Small intestine (tissue), 7 donors: ENCODE results near the gene TRAF2. TPM values are rescaled to one million over a fixed set of nuclear protein-coding genes. Genes with fewer than 3 reads are reported as not detected.

ENCODE experiments used
- DNase-seq, 2 donors: peaks; one replicate each; pipeline versions ENCODE4 v3.0.0 to v3.0.0-alpha.2; 2013
- FAIRE-seq: peaks from 2 replicates; lab custom pipeline; 2012; peaks lifted over from hg19 to GRCh38; lab: Jason Lieb, UNC
- H3K27ac ChIP-seq, 3 donors: one replicate each; pipeline ENCODE4 v1.5.1; 2013; ENCODE audit warnings: low read length in 2 of 3, mild to moderate bottlenecking in 2 of 3, control low read depth in 1 of 3, inconsistent platforms in 1 of 3, low read depth in 1 of 3, moderate library complexity in 1 of 3
- H3K27me3 ChIP-seq, 3 donors: one replicate each; pipeline ENCODE4 v1.6.1; 2013; ENCODE audit warnings: low read length in 3 of 3, inconsistent platforms in 1 of 3; ENCODE audit not compliant: control insufficient read depth in 3 of 3, insufficient read depth in 3 of 3
- H3K36me3 ChIP-seq, 3 donors: one replicate each; pipeline ENCODE4 v1.6.1; 2013; ENCODE audit warnings: low read length in 3 of 3, inconsistent platforms in 1 of 3, low read depth in 1 of 3, mild to moderate bottlenecking in 1 of 3, moderate library complexity in 1 of 3; ENCODE audit not compliant: control insufficient read depth in 3 of 3, insufficient read depth in 2 of 3
- H3K4me1 ChIP-seq, 3 donors: one replicate each; pipeline ENCODE4 v1.6.1; 2013; ENCODE audit warnings: low read length in 2 of 3, inconsistent platforms in 1 of 3, low read depth in 1 of 3, mild to moderate bottlenecking in 1 of 3, moderate library complexity in 1 of 3; ENCODE audit not compliant: control insufficient read depth in 3 of 3, insufficient read depth in 2 of 3
- H3K4me3 ChIP-seq, 3 donors: one replicate each; pipeline ENCODE4 v1.5.1; 2013; ENCODE audit warnings: low read length in 3 of 3, control low read depth in 1 of 3, inconsistent platforms in 1 of 3, low read depth in 1 of 3, mild to moderate bottlenecking in 1 of 3, moderate library complexity in 1 of 3
- H3K9me3 ChIP-seq, 2 donors: one replicate each; pipeline ENCODE4 v1.6.1; 2013; ENCODE audit warnings: low read depth in 1 of 2, low read length in 1 of 2; ENCODE audit not compliant: control insufficient read depth in 2 of 2, insufficient read depth in 1 of 2
- WGBS, 3 donors: extraction: QIAGEN DNeasy Blood & Tissue Kit; methylation state at CpG; one replicate each; pipeline ENCODE4 v1.1.7; 2013; 5-methylcytosine and 5-hydroxymethylcytosine counted together
- polyA plus RNA-seq, 4 donors: library from polyadenylated mRNA; stranded (reverse) in 3 of 4; unstranded in 1 of 4; fragments of 200-250 nt in 3 of 4; fragments of 120-200 nt in 1 of 4; gene quantifications; one replicate each; pipeline versions ENCODE4 v1.2.1 to v1.2.3, GENCODE V29; 2013
- donor health status: healthy with polysubstance abuse.
- donor health status: control.
- donor health status: control.
- donor health status: Bipolar disorder and iron deficiency.
- donor health status: healthy.

Gene TRAF2
- polyA plus RNA-seq, 4 donors: 11.2 to 20.9 (median 13.8) TPM

- Histone ChIP-seq H3K4me1 (peaks cover 0 to 28% (median 2%) of the 10 kb centered on the region in 3 donors), H3K27me3 (no peaks in the 10 kb centered on the region), H3K9me3 (no peaks in the 10 kb centered on the region), H3K27ac (no peak overlapping the region), H3K4me3 (no peak overlapping the region), H3K36me3 (peaks cover 21 to 66% (median 23%) of the 10 kb centered on the region in 3 donors)
- 94 to 96% (median 95%) methylated on average over 51 to 55 of the region's 55 CpGs for WGBS, 3 donors
- no peak for FAIRE-seq
- no peak for DNase-seq
Measured at GRCh38 chr9:136941231-136942111, 55.2 kb downstream of the TRAF2 start.

- no peak overlapping the region for H3K27ac ChIP-seq
- no peak for DNase-seq
- no peaks in the 10 kb centered on the region for H3K9me3 ChIP-seq
- H3K4me1 ChIP-seq: peaks cover 0 to 29% (median 2%) of the 10 kb centered on the region in 3 donors
- WGBS, 3 donors: 93 to 94% (median 94%) methylated on average over 50 to 60 of the region's 60 CpGs
- no peaks in the 10 kb centered on the region for H3K27me3 ChIP-seq
- H3K36me3 ChIP-seq: peaks cover 21 to 63% (median 23%) of the 10 kb centered on the region in 3 donors
- peak overlapping the region in 1 of 3 donors; percentile 97 for H3K4me3 ChIP-seq
- no peak for FAIRE-seq
Measured at GRCh38 chr9:136942112-136942880, 56.0 kb downstream of the TRAF2 start.

GRCh38 chr9:136942881-136943230 lies 56.5 kb downstream of the TRAF2 start:
- Histone ChIP-seq H3K36me3 (peaks cover 21 to 60% (median 23%) of the 10 kb centered on the region in 3 donors), H3K4me3 (peak overlapping the region in 2 of 3 donors; percentile 89 to 97), H3K4me1 (peaks cover 0 to 34% (median 2%) of the 10 kb centered on the region in 3 donors), H3K9me3 (no peaks in the 10 kb centered on the region), H3K27me3 (no peaks in the 10 kb centered on the region), H3K27ac (no peak overlapping the region)
- no peak for DNase-seq
- 93 to 97% (median 94%) methylated on average over 16 of the region's 16 CpGs for WGBS, 3 donors
- no peak for FAIRE-seq

GRCh38 chr9:136943291-136944211 lies 57.2 kb downstream of the TRAF2 start:
- peaks cover 0 to 40% (median 2%) of the 10 kb centered on the region in 3 donors for H3K4me1 ChIP-seq

GRCh38 chr9:136944212-136944518 lies 57.8 kb downstream of the TRAF2 start:
- peak overlapping the region; percentile 89 to 97 (median 90) for H3K4me3 ChIP-seq
- peaks cover 0 to 47% (median 4%) of the 10 kb centered on the region in 3 donors for H3K4me1 ChIP-seq
- DNase-seq: no peak
- peak overlapping the region; percentile 78 to 91 (median 91) for H3K27ac ChIP-seq
- peaks cover 17 to 56% (median 23%) of the 10 kb centered on the region in 3 donors for H3K36me3 ChIP-seq
- no peaks in the 10 kb centered on the region for H3K9me3 ChIP-seq
- WGBS, 3 donors: 0% methylated on average over 36 to 45 of the region's 45 CpGs
- no peak for FAIRE-seq
- H3K27me3 ChIP-seq: no peaks in the 10 kb centered on the region

More at GRCh38 chr9:136943291-136944211, 57.2 kb downstream of the TRAF2 start:
- Histone ChIP-seq H3K4me3 (peak overlapping the region; percentile 89 to 97 (median 90)), H3K27me3 (no peaks in the 10 kb centered on the region), H3K27ac (peak overlapping the region; percentile 78 to 91 (median 91)), H3K9me3 (no peaks in the 10 kb centered on the region), H3K36me3 (peaks cover 21 to 55% (median 23%) of the 10 kb centered on the region in 3 donors)
- DNase-seq (peak in 1 of 2 donors; percentile 30), FAIRE-seq (no peak)
- 11 to 20% (median 15%) methylated on average over 52 to 61 of the region's 61 CpGs for WGBS, 3 donors

- H3K4me1 ChIP-seq: peaks cover 0 to 48% (median 6%) of the 10 kb centered on the region in 3 donors
- FAIRE-seq: no peak
- H3K36me3 ChIP-seq: peaks cover 16 to 50% (median 21%) of the 10 kb centered on the region in 3 donors
- peak within 1 kb of the TSS; percentile 78 to 91 (median 91) for H3K27ac ChIP-seq
- 3 to 4% (median 4%) methylated on average over 46 to 74 of the region's 74 CpGs for WGBS, 3 donors
- H3K9me3 ChIP-seq: no peaks in the 10 kb centered on the region
- H3K27me3 ChIP-seq: no peaks in the 10 kb centered on the region
- peak; percentile 96 to 97 for DNase-seq
- H3K4me3 ChIP-seq: peak within 1 kb of the TSS; percentile 89 to 97 (median 90)
Measured at GRCh38 chr9:136944519-136945332, 58.4 kb downstream of the TRAF2 start, which contains the start of the genes C8G and FBXW5. Gene C8G (plus strand): TSS chr9:136945243. CDS start chr9:136945321, 78 bp downstream. Gene FBXW5 (minus strand): TSS chr9:136944738. CDS start chr9:136944083, 655 bp downstream.
